ENCODE measurements around the gene CBFB.

CBFB gene

DNA sequence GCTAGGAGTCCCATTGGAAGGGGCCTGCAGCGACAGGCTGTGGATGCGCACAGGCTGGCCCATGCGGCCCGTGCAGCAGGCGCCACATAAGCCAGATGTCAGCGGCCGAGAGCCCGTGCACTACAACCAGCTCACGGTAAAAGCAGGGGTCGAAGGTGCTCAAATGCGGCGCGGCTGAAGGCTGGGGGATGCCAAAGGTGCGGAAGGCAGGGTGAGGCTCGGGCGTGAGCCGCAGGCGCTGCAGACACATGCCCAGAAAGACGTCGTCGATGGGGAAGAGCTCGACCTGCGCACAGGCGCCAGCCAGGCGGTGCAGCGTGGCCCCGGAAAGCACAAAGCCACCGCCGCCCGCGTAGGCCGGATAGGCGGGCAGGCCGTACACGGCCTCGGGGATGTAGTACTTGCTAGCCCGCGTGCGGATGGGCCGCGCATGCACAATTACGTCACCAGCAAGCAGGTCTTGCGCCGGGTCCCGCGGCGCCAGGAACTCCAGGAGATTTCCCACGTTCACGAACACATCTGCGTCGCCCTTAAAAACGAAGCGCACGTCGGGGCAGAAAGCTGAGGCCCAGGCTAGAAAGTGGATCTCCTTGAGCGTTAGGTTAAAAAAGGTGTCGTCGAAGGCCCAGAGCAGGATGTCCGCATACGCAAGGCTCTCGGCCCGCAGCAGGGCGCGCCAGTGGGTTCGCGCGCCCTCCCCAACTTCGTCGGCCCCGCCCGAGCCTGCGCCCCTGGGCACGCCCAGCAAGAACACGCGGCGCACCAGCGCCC is 120.5 kb downstream of the CBFB start:
- Histone ChIP-seq H3K27me3 (ENCODE audit: low read depth) (no peaks in the 10 kb centered on the region), H3K4me1 (no peaks in the 10 kb centered on the region), H3K9me3 (no peaks in the 10 kb centered on the region), H3K4me3 (no peak overlapping the region), H3K36me3 (replicated peaks) (peaks cover 46% of the 10 kb centered on the region)
- DNase-seq (ENCODE audit: low spot score in 2 of 2) = no peak
- in situ Hi-C loops (cut with MboI; ENCODE audit: low sequenced_read_pairs) = loop anchor here (10.0 kb wide), 2 partner anchors 135 to 175 kb away; no protein-coding TSS in a partner anchor

DNA sequence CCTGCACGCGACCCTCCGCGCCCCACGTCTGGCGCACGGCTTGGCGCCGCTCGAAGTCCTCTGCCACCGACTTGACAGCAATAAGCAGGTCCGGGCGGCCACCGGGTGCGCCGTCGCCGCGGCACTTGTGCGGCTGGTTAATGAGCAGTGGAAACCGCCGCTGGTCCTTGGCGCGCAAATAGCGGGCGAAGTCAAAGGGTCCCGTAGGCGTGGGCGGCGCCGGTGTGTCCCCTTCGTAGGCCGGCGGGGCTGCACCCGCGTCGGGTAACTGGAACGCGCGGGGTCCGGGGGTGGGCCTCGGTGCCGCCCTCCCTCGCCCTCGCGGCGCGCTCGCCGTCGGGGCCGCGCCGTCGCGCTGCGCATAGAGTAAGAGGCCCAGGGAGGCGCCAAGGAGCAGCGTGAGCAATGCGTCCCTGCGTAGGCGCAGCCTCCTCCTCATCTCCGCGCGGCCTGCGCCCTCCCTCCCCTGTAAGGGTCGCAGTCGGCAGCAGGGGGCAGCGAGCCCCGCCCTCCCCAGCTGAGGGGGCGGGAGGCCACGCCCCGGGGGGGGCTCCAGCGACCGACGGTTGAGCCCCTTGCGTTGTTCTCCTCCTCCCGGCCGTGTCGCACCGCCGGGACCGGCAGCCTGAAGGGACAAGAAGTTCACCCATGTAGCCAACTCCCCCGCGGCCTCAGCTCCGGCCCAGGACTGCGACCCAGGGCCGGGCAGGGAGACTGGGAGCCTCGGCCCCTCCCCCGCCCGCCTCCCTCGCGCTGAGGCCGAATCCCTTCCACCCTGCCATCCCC is 121.3 kb downstream of the CBFB start:
- no peak for DNase-seq (ENCODE audit: low spot score in 2 of 2)
- in situ Hi-C loops (cut with MboI; ENCODE audit: low sequenced_read_pairs) = loop anchor here (10.0 kb wide), 2 partner anchors 135 to 175 kb away; no protein-coding TSS in a partner anchor

More for the DNA sequence above, 121.3 kb downstream of the CBFB start:
- Histone ChIP-seq H3K4me1 (no peaks in the 10 kb centered on the region), H3K36me3 (replicated peaks) (peaks cover 38% of the 10 kb centered on the region), H3K4me3 (no peak overlapping the region), H3K27me3 (ENCODE audit: low read depth) (no peaks in the 10 kb centered on the region), H3K9me3 (no peaks in the 10 kb centered on the region)

Data from HAP-1 (cell line).